Measurements from ENCODE around the gene CCNO. TPM values are rescaled to one million over a fixed set of nuclear protein-coding genes. Genes with fewer than 3 reads are reported as not detected.

The CCNO gene
- total RNA-seq, 1 donor from 2014 or later, result 0.43 TPM

DNA sequence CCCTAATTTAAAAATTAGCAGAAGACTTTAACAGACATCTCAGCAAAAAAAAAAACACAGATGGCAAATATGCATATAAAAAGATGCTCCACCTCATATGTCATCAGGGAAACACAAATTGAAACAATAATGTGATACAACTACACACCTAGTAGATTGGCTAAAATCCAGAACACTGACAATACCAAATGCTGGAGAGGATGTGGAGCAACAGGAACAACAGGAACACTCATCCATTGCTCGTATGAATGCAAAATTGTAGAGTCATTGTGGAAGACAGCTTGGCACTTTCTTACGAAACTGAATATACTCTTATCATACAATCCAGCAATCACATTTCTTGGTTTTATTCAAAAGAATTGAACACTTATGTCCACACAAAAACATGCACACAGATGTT, 28.4 kb downstream of the CCNO start:
- FAIRE-seq, result no peak
- H3K27me3 ChIP-seq (ENCODE audit: insufficient read depth, low read length), result peaks cover 19% of the 10 kb centered on the region
- no peaks in the 10 kb centered on the region for H3K36me3 Mint-ChIP-seq (ENCODE audit: low read depth, unreplicated experiment)

GRCh38 chr5:55191165-55191564, 42.2 kb downstream of the CCNO start:
- peaks cover 44% of the 10 kb centered on the region for H3K27me3 Mint-ChIP-seq (ENCODE audit: low read depth, unreplicated experiment)

More for the DNA sequence above, 28.4 kb downstream of the CCNO start:
- H4K20me1 ChIP-seq (ENCODE audit: insufficient read depth, low read length), result no peaks in the 10 kb centered on the region
- no peaks in the 10 kb centered on the region for H3K4me1 Mint-ChIP-seq (ENCODE audit: low read depth, unreplicated experiment)
- H3K27me3 Mint-ChIP-seq (ENCODE audit: low read depth, unreplicated experiment), result peaks cover 31% of the 10 kb centered on the region
- DNase-seq (ENCODE audit: low read depth), result no peak
- H3K36me3 ChIP-seq (ENCODE audit: insufficient read depth, low read length), result no peaks in the 10 kb centered on the region
- no peak overlapping the region for H3K4me3 ChIP-seq (ENCODE audit: insufficient read depth, low read depth, low read length)
- H3K4me2 ChIP-seq (ENCODE audit: low read length), result no peak overlapping the region
- TF ChIP-seq, protein P1, sequence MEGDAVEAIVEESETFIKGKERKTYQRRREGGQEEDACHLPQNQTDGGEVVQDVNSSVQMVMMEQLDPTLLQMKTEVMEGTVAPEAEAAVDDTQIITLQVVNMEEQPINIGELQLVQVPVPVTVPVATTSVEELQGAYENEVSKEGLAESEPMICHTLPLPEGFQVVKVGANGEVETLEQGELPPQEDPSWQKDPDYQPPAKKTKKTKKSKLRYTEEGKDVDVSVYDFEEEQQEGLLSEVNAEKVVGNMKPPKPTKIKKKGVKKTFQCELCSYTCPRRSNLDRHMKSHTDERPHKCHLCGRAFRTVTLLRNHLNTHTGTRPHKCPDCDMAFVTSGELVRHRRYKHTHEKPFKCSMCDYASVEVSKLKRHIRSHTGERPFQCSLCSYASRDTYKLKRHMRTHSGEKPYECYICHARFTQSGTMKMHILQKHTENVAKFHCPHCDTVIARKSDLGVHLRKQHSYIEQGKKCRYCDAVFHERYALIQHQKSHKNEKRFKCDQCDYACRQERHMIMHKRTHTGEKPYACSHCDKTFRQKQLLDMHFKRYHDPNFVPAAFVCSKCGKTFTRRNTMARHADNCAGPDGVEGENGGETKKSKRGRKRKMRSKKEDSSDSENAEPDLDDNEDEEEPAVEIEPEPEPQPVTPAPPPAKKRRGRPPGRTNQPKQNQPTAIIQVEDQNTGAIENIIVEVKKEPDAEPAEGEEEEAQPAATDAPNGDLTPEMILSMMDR (IDR thresholded peaks at IDR 0.05; ENCODE audit: insufficient read depth, low read depth, low read length), result no peak
- no peak for TF ChIP-seq EZH2 (IDR thresholded peaks at IDR 0.05; ENCODE audit: insufficient read depth, low read length)
- no peak overlapping the region for H3K27ac Mint-ChIP-seq (ENCODE audit: unreplicated experiment)
- H3K9me3 Mint-ChIP-seq (ENCODE audit: unreplicated experiment), result peaks cover 3% of the 10 kb centered on the region
- no peak overlapping the region for H3K9ac ChIP-seq (ENCODE audit: low read length)
- no peaks in the 10 kb centered on the region for H3K79me2 ChIP-seq (ENCODE audit: insufficient read depth, low read length)
- H3K27ac ChIP-seq (ENCODE audit: low read depth, low read length), result no peak overlapping the region
- H2AFZ ChIP-seq (ENCODE audit: low read depth, low read length), result no peak overlapping the region
- H3K9me3 ChIP-seq (ENCODE audit: insufficient read depth, low read depth, low read length), result no peaks in the 10 kb centered on the region
- no peak overlapping the region for H3K4me3 Mint-ChIP-seq (ENCODE audit: unreplicated experiment)
- H3K4me1 ChIP-seq (ENCODE audit: insufficient read depth, low read length), result no peaks in the 10 kb centered on the region

More at GRCh38 chr5:55191165-55191564, 42.2 kb downstream of the CCNO start:
- Histone ChIP-seq H4K20me1 (ENCODE audit: insufficient read depth, low read length) (no peaks in the 10 kb centered on the region), H3K27me3 (ENCODE audit: insufficient read depth, low read length) (peaks cover 57% of the 10 kb centered on the region), H3K79me2 (ENCODE audit: insufficient read depth, low read length) (no peaks in the 10 kb centered on the region), H3K4me3 (ENCODE audit: insufficient read depth, low read depth, low read length) (no peak overlapping the region), H3K9me3 (ENCODE audit: insufficient read depth, low read depth, low read length) (peaks cover 2% of the 10 kb centered on the region), H3K4me2 (ENCODE audit: low read length) (no peak overlapping the region), H3K9ac (ENCODE audit: low read length) (no peak overlapping the region), H3K4me1 (ENCODE audit: insufficient read depth, low read length) (no peaks in the 10 kb centered on the region), H3K27ac (ENCODE audit: low read depth, low read length) (no peak overlapping the region), H3K36me3 (ENCODE audit: insufficient read depth, low read length) (no peaks in the 10 kb centered on the region), H2AFZ (ENCODE audit: low read depth, low read length) (no peak overlapping the region)
- no peak for FAIRE-seq
- no peak overlapping the region for H3K27ac Mint-ChIP-seq (ENCODE audit: unreplicated experiment)
- no peak overlapping the region for H3K4me3 Mint-ChIP-seq (ENCODE audit: unreplicated experiment)
- no peak for DNase-seq (ENCODE audit: low read depth)
- no peaks in the 10 kb centered on the region for H3K9me3 Mint-ChIP-seq (ENCODE audit: unreplicated experiment)
- no peaks in the 10 kb centered on the region for H3K4me1 Mint-ChIP-seq (ENCODE audit: low read depth, unreplicated experiment)
- no peaks in the 10 kb centered on the region for H3K36me3 Mint-ChIP-seq (ENCODE audit: low read depth, unreplicated experiment)
- TF ChIP-seq EZH2 (IDR thresholded peaks at IDR 0.05; ENCODE audit: insufficient read depth, low read length), result no peak
- TF ChIP-seq, protein P1 (IDR thresholded peaks at IDR 0.05; ENCODE audit: insufficient read depth, low read depth, low read length), result no peak

All from astrocyte (in vitro differentiated cells and primary cell).